Fibroblast of skin of right quadriceps (primary cell): Measurements from ENCODE around the gene CRABP2.

Experiments
- DNase-seq: peaks from one replicate; pipeline ENCODE4 v3.0.0-alpha.2; 2013

The CRABP2 gene

DNA sequence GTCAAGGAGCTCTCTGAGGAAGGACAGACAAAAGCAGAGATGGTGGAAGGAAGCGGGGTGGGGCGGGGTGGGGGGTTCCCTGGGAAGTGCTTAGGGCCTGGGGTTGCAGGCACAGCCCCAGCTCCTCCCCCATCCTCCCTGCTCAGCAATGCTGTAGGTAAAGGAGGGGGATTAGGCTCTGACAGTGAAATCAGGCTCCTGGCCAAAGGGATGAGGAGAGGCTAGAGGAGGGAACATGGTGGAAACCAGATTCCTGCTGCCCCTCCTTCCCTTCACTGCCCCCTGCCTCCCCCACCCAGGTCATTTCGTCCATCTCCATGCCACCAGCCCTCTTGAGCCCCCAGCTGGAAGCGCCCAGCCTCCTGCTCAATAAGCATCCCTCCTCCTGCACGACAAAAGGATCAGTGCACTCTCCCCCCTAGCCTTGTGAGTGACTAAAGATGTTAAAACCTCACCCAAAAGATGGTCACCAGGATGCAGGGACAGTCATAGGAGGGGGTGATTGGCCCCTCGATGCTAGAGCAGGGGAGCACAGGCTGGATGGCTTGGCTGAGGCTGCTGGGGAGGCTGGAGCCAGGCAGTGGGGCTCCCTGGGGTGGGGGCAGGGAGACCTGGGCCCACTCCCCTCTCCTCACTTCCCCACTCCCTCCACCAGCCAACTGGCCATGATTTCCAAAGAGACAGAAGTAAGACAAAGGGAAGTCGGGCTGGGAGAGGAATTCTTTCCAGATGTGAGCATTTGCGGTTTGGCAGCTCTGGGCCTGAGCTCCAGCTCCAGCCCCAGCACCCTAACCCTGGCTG lies 2.2 kb upstream of the CRABP2 start:
- peak; percentile 83 for DNase-seq

DNA sequence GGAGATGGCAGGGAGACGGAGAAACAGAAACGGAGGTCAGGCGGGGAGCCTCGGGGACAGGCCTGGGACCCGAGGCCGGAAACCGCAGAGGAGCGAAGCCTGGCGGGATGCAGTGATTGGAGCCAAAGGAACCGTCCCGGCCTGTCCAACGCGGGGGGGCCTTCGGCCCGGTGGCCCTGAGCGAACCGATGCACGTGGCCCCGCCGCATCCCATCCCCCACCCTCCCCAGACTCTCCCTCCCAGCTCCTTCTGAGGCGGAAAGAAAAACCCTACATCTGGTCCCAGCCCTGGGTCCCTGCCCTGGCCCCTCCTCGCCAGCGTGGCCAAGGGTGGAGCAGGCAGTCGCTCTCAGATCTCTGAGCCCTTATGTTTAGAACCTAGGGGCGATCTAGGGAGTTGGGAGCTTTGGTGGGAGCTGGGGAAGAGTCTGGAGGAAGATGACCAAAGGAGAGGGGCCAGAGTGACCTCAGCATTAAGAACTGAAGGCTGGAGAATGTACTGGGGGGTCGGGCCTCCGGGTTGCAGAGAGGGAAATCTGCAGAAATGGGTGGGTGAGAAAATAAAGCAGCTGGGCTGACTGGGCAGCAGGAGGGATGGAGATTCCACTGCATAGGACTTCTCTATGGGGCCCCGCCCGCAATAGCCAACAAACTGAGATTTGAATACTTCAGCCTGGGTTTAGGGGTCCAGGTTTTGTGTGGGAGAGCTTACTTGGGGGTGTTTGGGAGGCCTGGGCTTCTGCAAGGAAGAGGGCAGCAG lies 1.5 kb upstream of the CRABP2 start:
- DNase-seq: peak; percentile 78

DNA sequence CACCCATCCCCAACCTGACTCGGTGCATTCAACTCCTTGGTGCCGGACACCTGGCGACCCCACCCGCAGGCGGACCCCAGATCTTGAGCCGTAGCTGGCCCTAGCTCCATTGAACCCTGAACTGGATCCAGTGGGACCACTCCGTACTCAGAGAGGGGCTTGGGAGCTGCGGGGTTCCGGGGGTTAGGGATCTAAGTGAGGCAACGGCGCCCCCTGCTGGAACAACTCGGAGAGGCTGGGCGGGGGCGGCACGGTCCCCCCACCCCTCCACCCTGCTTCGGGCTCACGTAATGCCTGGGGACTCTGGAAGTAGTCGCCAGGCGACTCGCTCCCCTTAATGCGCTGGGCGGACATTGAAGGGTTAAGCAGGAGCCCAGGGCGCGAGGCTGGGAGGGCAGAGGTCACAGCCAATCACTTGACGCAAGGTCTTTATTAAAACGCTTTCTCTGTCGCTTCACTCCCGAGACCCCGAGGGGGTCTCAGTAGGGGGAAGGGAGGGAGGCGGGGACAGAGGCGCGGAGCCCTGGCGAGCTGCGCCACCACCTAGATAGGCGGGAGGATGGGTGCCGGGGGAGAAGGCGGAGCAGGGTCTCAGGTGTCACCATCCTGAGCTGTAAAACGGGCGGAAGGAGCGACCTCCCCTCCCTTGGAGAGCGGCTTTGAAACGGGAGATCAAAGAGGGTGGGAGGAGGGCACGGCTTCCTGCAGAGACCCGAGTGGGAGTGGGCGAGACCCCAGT lies 704 bp upstream of the CRABP2 start:
- peak; percentile 77 for DNase-seq

- DNase-seq: peak; percentile 76
Measured at GRCh38 chr1:156704930-156705320, 458 bp downstream of the CRABP2 start.

DNA sequence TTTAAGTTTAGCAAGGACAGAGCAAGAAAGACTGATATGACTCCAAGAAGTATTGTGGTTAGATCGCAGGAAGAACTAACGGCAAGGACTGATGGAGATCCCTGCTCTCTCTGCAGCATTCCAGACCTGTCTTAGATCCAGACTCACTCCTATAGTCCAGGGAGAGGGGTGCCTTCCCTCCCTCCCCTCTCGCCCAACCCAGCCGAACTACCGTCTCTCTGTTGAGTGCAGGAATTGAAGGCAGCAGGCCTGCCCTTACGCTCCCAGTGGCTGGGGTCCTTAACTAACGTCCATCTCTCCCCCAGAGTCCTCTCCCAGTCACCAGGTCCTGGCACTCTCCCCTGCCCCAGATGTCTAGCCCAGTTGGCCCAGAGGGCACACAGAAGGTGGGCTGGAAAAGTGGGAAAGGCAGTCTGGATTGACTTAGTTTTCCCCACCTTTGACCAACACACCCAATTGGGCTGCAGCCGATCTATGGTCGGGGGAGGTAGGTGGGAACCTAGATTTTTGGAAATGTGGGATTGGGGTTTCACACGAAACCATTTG lies 1.1 kb downstream of the CRABP2 start:
- DNase-seq: no peak

DNA sequence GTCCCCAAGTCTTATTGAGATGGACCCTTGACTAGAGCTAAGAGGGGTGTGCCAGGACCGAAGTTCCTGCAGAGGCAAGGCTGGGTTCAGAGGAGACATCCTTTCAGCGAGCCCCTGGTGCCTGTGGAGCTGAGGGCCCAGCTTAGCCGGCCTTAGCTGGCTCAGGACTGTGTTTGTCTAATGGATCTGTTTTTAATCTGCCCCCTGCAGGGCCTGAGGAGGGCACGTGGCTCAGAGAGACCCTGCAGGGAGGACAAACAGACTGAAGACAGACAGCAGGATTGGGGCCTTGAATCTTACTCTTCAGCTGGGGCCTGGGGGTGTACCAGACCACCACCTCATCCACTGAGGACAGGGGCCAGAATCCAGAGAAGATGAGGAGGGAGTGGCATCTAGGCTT lies 1.6 kb downstream of the CRABP2 start:
- peak; percentile 45 for DNase-seq

GRCh38 chr1:156703336-156703735 lies 2.0 kb downstream of the CRABP2 start:
- no peak for DNase-seq

- DNase-seq: no peak
Measured at GRCh38 chr1:156700736-156701531, 4.4 kb downstream of the CRABP2 start.

DNA sequence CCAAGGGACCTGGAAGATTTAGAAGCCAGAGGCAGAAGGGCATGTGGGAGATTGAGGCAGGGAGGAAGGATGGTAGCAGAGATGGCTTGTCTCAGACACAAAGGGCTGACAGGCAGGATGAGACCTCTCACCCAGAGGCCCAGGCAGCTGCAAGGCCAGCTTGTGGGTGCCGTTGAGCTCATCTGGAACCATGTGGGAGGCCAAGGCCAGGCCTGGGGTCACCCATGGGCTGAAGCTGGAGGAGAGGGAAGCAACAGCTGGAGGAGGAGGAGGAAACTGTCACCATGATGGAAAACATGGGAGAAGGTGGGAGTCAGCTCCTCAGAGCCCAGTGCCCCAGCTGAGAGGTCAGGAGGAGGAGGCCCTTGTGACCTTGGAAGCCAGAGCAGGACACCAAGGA lies 6.4 kb downstream of the CRABP2 start:
- DNase-seq: no peak

GRCh38 chr1:156697481-156697880 lies 7.9 kb downstream of the CRABP2 start:
- no peak for DNase-seq

DNA sequence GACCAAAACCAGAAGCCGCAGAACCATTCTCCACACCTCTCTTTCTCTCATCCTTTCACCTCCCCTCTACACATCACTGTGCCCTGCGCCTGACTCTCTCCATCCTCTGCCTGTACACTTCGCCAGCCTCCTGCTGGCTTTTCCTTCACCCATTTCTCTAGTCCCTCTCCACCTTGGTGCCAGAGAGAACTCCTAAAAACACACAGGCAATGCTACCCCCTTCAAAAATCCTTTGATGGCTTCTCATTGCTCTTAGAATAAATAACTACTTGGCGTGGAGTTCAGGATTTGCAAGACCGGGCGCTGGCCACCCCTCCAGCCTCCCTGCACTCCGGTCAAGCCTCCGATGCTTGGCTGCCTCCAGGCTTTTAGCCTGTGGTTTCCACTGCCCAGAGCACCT lies 8.6 kb downstream of the CRABP2 start:
- DNase-seq: no peak

DNA sequence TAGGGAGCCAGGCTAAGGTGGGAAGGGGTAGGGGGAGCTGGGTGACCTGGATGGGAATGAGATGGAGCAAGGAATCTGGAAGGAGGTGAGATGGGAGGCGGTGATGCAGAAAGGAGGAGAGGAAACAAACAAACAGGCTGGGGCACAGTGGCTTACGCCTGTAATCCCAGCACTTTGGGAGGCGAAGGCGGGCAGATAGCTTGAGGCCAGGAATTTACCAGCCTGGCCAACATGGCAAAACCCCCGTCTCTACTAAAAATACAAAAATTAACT lies 10.8 kb downstream of the CRABP2 start:
- DNase-seq: no peak

GRCh38 chr1:156693848-156694689 lies 11.3 kb downstream of the CRABP2 start:
- DNase-seq: peak; percentile 44

DNA sequence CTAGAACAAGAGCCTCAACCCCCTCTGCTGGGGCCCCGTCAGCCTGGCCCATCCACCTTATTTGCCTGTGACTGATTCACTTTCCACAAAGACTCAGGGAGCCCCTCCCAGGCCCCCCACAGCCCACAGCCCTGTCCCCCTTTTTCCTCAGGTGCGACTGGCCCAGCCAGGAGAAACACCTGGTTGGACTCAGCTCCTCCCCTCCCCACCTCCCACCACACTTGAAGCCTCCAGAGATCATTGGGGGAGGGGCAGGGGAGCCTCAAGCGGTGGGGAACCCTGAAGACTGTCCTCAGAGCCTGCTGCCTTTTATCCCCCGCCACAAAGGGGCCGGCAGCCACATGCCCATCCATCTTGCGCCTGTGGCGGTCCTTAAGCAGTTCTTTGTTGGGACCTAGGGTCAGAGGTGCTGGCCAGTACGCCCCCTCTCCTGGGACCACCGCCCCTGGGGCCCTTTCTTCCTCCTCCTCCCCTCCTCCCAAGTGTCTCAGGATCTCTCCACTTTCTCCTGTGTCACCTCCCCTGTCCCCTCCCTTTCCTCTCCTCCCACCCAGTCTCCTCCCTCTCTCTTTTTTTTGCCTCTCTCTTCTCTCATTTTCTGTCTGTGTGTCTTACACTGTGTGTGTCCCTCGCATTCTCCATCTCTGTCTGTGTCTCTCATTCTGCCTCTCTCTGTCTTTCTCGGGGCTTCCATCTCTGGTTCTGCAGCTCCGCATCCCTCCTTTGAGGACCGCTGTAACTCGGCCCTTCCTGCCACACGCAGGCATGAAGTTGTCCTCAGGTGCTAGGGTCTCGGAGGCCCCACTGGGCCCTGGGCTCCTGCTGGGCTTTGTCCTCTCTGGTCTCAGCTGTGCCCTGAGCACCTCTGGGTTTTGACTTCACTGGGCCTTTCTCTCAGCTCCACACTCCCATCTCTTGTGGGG lies 12.2 kb downstream of the CRABP2 start:
- DNase-seq: peak; percentile 67

DNA sequence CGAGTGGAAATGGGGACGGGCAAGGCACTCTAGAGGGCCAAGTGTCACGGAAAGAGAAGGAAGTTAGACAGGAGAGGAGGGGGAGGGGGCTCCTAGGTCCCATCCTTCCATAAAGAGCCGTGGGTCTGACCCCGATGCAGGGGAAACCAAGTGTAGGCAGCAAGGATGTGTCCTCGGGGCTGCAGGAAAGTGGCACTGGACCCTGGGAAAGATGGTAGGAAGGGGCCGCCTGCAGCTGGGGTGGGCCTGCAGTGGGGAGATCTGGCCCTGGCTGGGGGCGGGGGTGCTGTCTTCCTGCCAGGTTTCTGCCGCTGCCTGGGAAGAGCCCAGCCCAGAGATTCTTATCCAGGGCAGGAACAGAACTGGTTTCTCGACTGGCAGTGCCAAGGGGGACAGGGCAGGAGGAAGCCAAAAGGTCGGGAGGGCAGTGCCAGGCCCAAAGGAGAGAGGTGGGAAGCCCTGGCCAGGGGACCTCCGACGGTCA lies 12.9 kb downstream of the CRABP2 start:
- DNase-seq: no peak

GRCh38 chr1:156691665-156692440 lies 13.5 kb downstream of the CRABP2 start:
- DNase-seq: peak; percentile 52

DNA sequence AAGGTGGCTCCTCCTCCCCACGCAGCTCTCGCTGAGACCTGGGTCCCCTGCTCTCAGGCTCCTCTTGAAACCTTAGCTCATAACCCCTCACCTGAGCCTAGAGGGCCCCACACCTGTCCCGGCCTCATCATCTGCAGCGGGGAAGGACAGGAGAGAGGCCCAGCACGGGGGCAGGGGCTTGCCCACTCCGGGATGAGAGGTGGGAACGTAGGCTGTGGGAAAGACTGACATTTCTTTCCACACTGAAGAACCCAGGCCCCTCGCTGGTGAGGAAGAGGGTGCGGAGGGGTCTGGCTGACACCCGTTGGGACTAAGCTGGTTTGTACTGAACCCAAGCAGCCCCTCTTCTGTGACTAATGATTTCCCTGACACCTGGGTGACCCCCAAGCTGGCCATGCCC lies 14.2 kb downstream of the CRABP2 start:
- no peak for DNase-seq

GRCh38 chr1:156690675-156691036 lies 14.7 kb downstream of the CRABP2 start:
- no peak for DNase-seq

DNA sequence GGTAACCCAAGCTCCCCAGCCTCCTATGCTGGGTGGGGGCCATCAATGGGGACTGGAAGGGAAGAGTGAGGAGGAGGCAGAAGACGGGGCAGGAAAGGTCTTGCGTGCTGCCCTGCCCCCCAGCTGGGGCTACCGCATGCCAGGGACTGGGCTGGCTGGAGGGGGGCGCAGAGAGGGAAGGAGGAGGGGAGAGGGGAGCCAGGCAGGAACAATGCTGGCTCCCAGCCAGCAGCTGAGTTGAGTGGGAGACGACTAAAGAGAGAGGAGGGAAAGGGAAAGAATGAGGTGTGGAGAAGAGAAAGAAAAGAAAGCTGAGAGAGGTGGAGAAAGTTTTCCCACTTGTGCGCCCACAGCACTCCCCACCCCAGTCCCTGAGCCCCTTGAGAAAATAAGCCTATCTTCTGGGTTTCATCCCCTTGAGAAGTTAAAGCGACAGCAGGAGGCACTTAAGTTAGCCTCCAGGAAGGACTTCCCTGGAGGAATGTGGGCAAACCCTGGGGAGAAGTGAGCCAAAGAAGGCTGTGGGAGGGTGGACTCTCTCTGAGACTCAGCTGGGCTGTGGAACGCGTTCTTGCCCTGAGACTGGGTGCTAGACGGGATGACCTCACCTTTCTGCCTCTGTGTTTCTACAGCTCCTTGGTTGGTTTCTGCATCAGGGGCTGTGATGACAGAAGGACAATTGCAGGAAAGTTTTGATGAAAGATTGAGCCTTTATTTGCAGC lies 15.3 kb downstream of the CRABP2 start:
- no peak for DNase-seq
